ENCODE data around the gene KIF26B.

DNA sequence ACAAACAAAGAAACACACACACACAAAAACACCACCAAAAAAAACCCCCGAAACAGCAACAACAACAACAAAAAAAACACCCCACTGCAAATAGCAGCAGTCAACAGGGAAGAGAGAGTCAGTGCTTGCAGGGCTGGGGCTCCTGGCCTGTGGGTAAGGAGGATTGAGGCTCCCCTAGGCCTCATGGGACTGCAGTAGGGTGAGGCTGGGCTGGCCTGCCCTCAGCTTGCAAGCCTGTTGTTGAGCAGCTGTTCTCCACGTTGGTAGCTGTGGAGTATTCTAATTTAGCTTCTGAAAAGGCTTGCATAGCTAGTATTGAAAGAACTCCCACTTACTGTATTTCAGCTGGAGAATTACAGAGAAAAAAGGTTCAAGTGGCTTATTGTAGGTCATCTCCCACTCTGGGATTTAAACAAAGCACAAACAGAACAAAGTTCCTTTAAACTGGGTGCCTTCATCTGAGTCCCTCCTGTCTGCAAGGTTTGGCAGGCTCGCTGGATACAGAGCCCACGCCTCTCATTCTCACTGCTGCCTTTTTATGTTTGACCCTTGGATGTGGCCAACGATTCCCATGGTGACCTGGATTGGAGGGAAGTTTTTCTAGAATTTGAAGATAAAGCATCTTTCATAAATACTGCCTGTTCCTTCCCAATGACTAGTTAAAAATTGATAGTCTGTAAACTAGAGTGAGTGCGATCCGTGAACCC lies 247.2 kb downstream of the KIF26B start:
- TF ChIP-seq, protein P1, sequence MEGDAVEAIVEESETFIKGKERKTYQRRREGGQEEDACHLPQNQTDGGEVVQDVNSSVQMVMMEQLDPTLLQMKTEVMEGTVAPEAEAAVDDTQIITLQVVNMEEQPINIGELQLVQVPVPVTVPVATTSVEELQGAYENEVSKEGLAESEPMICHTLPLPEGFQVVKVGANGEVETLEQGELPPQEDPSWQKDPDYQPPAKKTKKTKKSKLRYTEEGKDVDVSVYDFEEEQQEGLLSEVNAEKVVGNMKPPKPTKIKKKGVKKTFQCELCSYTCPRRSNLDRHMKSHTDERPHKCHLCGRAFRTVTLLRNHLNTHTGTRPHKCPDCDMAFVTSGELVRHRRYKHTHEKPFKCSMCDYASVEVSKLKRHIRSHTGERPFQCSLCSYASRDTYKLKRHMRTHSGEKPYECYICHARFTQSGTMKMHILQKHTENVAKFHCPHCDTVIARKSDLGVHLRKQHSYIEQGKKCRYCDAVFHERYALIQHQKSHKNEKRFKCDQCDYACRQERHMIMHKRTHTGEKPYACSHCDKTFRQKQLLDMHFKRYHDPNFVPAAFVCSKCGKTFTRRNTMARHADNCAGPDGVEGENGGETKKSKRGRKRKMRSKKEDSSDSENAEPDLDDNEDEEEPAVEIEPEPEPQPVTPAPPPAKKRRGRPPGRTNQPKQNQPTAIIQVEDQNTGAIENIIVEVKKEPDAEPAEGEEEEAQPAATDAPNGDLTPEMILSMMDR (IDR thresholded peaks at IDR 0.05) = no peak
- no peak for TF ChIP-seq POLR2A (IDR thresholded peaks at IDR 0.05)
